CD4-positive, alpha-beta T cell treated with Interleukin-17A for 4 hours (primary cell): ENCODE results near the gene PDE2A.

Source experiments
- DNase-seq: peaks from one replicate; pipeline ENCODE4 v3.0.0-alpha.2; 2020; ENCODE audit warnings: mixed read lengths

PDE2A gene

DNA sequence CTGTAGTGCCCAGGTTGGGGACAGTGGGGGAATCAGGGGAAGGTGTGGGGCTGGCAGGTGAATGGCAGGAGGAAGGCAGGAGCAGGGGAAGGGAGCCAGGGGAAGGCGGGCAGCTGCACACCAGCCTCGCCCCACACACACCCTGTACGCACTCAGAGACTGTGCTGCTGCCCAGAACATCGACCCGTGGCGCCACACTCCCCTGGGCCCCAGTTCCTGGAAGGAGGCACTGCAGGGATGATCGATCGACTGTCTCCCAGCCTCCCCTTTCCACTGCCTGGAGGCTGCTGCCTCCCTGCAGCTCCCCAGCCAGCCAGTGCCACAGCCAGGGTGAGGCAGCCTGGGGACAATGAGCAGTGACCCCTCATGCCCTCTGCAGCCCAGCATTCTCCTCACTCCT, 19.2 kb downstream of the PDE2A start:
- no peak for DNase-seq

GRCh38 chr11:72653649-72654048, 20.6 kb downstream of the PDE2A start:
- no peak for DNase-seq

GRCh38 chr11:72652873-72653630, 21.2 kb downstream of the PDE2A start:
- no peak for DNase-seq

DNA sequence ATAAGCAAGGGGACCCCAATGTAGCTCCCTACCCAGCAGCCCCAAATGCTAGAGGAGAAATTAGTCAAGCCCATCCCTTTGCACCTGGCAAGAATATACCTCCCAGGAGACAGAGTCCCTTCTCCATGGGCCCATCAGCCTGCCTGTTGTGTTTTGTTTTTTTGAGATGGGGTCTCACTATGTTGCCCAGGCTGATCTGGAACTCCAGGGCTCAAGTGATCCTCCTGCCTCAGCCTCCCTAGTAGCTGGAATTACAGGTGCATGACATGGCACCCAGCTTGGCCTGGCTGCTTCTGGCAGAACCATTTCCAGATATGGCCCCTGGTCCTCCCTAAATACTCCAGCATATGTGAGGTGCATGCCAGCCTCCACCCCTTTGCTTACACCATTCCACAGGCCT, 22.1 kb downstream of the PDE2A start:
- DNase-seq = no peak

DNA sequence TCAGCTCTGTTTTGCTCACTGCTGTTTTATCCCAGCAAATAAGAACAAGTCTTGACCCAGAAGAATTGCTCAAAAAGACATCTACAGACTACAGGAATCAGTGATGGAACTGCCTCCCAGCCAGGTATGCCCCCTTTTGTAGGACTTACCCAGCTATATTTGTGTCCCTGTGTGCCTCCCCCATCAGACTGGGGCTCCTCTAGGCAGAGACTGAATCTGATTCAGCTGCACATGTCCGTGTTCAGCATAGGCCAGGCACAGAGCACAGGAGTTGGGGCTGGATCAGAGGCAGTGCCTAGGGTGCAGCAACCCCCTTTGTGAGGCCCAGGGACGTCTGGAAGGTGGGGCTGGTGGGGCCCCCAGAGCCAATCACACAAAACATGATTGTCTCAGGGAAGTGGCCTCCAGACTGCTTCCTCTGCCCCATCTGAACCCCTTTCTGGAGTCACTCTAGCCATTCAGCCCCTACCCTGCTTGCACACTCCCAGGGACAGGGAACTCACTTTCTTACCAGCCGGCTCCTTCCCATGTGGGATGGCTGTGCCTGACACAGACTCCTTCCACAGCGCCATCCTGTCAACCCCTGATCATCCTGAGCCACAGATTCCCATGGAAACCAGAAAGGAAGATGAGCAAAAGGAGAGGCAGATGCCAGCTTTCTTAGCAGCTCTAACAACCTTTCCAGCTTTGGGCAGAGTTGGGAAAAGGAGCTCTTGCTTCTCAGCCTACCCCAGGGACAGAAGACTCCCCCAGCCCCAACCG, 24.8 kb downstream of the PDE2A start:
- no peak for DNase-seq

- DNase-seq = no peak
Measured at GRCh38 chr11:72648384-72649136, 25.7 kb downstream of the PDE2A start.

DNA sequence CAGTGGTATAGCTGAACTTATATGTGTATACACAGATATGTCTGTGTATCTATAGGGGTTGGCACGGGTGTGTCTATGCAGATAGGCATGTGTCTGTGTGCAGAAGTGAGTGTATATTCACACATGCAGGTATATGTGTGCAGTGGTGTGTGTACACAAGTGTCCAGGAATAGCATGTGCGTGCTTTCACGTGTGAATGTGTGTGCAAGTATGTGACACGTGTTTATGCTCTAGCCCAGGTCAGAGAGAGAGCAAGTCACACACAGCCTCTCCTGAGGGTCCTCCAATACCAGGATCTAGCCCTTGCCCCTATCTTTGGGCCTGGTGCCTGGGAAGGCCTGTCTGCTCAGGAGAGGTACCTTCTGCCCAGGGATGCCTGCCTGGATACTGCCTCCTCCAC, 26.3 kb downstream of the PDE2A start:
- DNase-seq = no peak

DNA sequence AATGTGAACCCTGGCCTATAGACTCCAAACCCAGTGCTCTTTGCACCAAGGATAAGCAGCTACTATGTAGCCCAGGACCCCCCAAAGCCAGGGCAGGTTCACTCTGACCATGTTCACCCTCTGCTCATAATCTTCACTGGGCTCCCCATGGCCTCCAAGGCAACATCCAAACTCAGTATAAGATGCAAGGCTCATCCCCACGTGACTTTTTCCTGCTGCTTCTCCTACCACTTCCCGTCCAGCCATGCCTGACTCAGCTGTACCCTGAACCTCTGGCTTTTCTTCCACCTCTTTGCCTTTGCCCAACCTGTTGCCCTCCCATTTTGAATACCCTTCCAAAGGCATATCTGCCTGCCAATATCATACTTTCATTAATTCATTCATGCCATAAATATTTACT, 27.8 kb downstream of the PDE2A start:
- no peak for DNase-seq

DNA sequence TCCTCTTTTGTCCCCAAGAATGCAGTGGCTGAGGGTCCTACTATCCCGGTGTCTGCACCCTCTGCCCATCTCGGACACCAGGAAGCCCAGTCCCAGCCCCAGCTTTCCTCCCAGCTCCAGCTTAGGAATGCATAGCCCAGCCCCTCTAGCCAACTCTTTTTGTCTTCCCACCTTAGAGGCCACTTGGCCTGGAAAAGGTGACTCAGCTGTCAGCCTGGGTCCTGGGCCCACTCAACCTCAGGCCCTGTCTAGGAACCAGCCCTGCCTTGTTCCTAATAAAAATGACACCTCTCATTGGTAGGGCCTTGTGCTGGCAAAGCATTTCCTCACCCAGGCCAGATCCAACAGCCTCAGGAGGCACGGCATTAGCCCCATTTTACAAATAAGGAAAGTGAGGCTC, 28.2 kb downstream of the PDE2A start:
- DNase-seq = no peak

DNA sequence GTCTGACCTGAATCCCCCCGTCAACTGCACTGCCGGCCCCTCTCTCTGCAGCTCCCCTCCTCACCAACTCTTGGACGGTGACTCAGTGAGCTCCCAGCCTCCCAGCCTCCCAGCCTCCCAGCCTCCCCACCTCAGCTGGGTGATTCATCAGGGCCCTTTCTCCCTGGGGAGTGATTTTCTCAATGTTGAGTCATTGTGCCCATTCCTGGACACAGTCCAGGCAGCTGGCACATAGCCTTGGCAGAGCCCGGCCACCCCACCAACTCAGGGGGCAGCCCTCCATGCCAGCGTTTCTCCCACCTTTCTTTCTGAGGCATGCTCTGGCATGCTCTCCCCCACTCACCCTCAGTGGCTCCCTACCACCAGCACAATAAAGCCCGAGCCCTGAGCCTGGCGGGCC, 30.7 kb downstream of the PDE2A start:
- DNase-seq = no peak

DNA sequence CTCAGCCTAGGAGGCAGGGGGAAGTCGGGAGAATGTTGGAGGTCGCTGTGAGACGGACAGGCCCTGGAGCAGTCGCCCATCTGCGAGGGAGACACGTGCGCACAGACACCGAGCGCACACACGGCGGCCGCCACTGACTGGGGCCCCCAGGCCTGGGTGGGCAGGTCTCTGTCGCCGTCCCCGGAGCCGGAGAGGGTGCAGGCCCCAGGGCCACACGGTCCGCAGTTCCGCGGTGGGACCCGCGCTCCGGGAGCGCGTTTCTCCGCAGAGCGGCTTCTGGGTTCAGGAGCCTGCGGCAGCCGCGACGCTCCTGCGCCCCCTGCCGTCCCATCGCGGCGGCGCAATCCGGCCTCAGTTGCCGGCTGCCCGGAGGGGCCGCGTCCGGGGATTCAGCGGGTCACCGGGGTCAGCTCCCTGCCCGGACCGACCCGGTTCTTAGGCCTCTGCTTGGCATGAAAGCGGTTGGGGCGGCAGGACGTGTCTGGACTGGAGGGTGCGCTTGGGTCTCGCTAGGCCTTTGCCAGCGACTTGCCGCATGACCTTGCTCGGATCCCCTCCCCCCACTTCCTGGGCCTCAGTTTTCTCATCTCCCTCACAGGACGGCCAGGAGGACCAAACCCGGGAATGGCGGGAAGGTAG, 31.2 kb downstream of the PDE2A start:
- DNase-seq = peak; percentile 76

GRCh38 chr11:72642043-72642883, 32.0 kb downstream of the PDE2A start:
- DNase-seq = peak; percentile 32

GRCh38 chr11:72641522-72642042, 32.6 kb downstream of the PDE2A start:
- no peak for DNase-seq

DNA sequence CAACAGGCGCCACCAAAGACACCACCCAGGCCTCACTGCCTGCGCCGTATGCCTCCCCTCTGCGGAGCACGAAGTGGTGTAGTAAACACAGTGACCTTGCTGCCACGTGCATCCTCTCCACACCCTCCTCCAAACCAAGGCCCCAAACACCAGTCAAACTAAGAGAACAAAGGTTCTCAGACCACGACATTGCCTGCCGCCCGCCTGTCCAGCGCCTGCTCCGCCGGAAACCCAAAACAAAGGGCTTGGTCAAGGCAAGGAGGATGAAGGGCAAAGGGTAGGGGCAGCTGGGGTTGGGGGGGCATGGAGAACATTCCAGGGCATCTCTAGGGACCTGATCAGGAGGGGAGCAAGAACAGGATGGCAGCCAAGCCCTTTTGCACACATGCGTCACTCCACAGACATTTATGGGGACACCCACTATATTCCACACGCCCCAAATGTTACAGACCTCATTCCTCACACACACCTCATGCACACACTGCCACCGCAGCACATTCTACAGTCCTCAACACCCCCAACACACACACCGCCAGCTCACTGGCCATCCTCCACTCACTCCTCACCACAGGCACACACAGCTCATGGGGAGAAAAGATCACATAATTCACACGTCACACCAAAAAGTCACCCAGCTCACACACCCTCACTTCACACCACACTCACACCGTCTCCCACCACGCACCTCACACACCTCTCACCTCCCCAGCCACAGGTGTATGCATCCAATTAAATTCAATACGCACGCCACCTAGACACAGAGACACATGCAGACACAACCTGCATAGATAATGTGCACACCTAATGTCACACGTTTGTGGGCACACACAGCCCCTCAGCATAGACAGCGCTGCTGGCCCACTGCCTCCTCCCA, 34.5 kb downstream of the PDE2A start:
- DNase-seq = no peak

- no peak for DNase-seq
Measured at GRCh38 chr11:72637926-72638325, 36.3 kb downstream of the PDE2A start.

GRCh38 chr11:72637198-72637597, 37.0 kb downstream of the PDE2A start:
- DNase-seq = no peak

DNA sequence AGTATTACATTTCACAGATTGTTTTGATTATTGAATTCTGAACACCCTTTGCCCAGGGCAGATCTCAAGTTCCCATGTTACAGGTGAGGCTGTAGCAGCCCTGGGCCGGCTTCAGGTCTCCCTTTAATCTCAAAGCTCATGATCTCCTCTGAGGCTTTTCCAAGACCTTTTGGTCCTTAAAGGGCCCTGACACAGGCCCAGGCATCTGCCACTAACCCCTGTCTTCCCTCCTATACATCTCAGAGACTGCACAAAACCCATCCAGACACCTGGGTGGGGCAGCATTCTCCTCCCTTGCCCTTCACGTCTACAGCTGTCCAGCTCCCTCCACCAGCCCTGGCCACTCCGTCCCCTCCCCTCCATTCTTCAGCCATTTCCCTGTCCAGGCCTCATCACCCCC, 37.8 kb downstream of the PDE2A start:
- DNase-seq = no peak

- DNase-seq = no peak
Measured at GRCh38 chr11:72635933-72636332, 38.3 kb downstream of the PDE2A start.

- DNase-seq = no peak
Measured at GRCh38 chr11:72635309-72635915, 38.8 kb downstream of the PDE2A start.

DNA sequence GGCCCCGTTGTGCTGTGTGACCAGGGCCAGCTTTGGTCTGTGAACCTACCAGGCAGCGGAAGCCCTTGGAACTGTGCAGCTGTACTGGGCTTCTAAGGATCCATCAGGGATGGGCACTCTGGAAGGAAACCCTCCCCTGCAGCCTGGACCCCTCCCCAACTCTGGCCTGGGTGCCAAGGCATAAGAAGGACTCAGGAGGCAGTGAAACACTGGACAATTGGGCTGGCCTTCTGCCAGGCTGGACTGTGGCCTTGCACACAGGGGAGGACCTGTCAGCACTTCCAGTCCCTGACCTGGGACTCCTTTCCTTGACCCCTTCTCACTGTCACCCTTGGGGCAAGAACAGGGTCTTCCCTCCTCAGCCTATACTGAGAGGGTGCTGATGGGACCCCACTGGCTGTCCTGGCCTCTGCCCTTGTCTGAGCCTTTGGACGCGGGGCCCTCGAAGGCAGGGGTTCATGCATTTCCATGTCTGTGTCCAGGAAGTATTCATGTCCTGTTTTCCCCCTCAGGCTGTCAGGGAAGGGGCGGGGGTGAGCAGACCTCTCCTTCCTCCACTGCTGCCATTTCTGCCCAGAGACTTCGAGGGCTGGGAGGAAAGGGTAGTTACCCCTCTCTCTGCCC, 39.6 kb downstream of the PDE2A start:
- no peak for DNase-seq
